Ishikawa (cell line): ENCODE data around the gene IFNL1.

Source experiments
- CEBPB ChIP-seq: IDR thresholded peaks from 2 replicates; pipeline ENCODE4 v1.6.1; 2012
- CREB1 ChIP-seq: IDR thresholded peaks from 2 replicates; pipeline ENCODE4 v1.6.1; 2012; ENCODE audit warnings: low read depth
- EGR1 ChIP-seq: IDR thresholded peaks from 2 replicates; pipeline ENCODE4 v1.6.1; 2012
- EP300 ChIP-seq: IDR thresholded peaks from 2 replicates; pipeline ENCODE4 v1.6.1; 2012; ENCODE audit warnings: borderline replicate concordance
- FOXM1 ChIP-seq: IDR thresholded peaks from 2 replicates; pipeline ENCODE4 v1.6.1; 2012; ENCODE audit warnings: low read depth, borderline replicate concordance
- NFIC ChIP-seq: IDR thresholded peaks from 2 replicates; pipeline ENCODE4 v1.6.1; 2012
- RAD21 ChIP-seq: IDR thresholded peaks from 2 replicates; pipeline ENCODE4 v1.6.1; 2012; ENCODE audit warnings: low read depth
- TAF1 ChIP-seq: IDR thresholded peaks from 2 replicates; pipeline ENCODE4 v1.6.1; 2012; ENCODE audit warnings: low read depth, mild to moderate bottlenecking
- TCF12 ChIP-seq: IDR thresholded peaks from 2 replicates; pipeline ENCODE4 v1.6.1; 2012; ENCODE audit warnings: low read depth
- TEAD4 ChIP-seq: IDR thresholded peaks from 2 replicates; pipeline ENCODE4 v1.6.1; 2012
- USF1 ChIP-seq: IDR thresholded peaks from 2 replicates; pipeline ENCODE4 v1.6.1; 2012
- YY1 ChIP-seq: IDR thresholded peaks from 2 replicates; pipeline ENCODE4 v1.6.1; 2012; ENCODE audit warnings: low read depth
- ZBTB7A ChIP-seq: IDR thresholded peaks from 2 replicates; pipeline ENCODE4 v1.6.1; 2012; ENCODE audit warnings: low read depth
- TF ChIP-seq, protein P1 (sequence below): IDR thresholded peaks from 2 replicates; pipeline ENCODE4 v1.6.1; 2012
- TF ChIP-seq, protein P2 (sequence below): IDR thresholded peaks from 2 replicates; pipeline ENCODE4 v1.6.1; 2012; ENCODE audit warnings: low read depth, mild to moderate bottlenecking

IFNL1 gene

GRCh38 chr19:39341719-39342604, 45.8 kb downstream of the IFNL1 start, which contains the start of gene SAMD4B:
Gene SAMD4B (plus strand): TSS chr19:39342421. CDS start chr19:39356894, 14,473 bp downstream.
- TF ChIP-seq EGR1 (peak; percentile 22; the same call in 1 of the 2 replicates), TEAD4 (0 out of 2 replicates have a peak, but pooled peaks have one; percentile 24), TCF12 (peak; percentile 55; the same call in 1 of the 2 replicates), NFIC (no peak), CREB1 (peak; percentile 50), RAD21 (no peak; the same call in 1 of the 2 replicates), YY1 (0 out of 2 replicates have a peak, but pooled peaks have one; percentile 58), ZBTB7A (no peak), USF1 (peak; percentile 52; the same call in 1 of the 2 replicates), FOXM1 (no peak), TAF1 (peak; percentile 84)
- TF ChIP-seq, protein P1, sequence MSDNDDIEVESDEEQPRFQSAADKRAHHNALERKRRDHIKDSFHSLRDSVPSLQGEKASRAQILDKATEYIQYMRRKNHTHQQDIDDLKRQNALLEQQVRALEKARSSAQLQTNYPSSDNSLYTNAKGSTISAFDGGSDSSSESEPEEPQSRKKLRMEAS: peak; percentile 43; the same call in 1 of the 2 replicates
- TF ChIP-seq, protein P2, sequence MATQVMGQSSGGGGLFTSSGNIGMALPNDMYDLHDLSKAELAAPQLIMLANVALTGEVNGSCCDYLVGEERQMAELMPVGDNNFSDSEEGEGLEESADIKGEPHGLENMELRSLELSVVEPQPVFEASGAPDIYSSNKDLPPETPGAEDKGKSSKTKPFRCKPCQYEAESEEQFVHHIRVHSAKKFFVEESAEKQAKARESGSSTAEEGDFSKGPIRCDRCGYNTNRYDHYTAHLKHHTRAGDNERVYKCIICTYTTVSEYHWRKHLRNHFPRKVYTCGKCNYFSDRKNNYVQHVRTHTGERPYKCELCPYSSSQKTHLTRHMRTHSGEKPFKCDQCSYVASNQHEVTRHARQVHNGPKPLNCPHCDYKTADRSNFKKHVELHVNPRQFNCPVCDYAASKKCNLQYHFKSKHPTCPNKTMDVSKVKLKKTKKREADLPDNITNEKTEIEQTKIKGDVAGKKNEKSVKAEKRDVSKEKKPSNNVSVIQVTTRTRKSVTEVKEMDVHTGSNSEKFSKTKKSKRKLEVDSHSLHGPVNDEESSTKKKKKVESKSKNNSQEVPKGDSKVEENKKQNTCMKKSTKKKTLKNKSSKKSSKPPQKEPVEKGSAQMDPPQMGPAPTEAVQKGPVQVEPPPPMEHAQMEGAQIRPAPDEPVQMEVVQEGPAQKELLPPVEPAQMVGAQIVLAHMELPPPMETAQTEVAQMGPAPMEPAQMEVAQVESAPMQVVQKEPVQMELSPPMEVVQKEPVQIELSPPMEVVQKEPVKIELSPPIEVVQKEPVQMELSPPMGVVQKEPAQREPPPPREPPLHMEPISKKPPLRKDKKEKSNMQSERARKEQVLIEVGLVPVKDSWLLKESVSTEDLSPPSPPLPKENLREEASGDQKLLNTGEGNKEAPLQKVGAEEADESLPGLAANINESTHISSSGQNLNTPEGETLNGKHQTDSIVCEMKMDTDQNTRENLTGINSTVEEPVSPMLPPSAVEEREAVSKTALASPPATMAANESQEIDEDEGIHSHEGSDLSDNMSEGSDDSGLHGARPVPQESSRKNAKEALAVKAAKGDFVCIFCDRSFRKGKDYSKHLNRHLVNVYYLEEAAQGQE: no peak

- TF ChIP-seq EP300 (no peak), RAD21 (no peak), CEBPB (no peak), FOXM1 (no peak), ZBTB7A (peak; percentile 84; the same call in 1 of the 2 replicates)
- TF ChIP-seq, protein P1: no peak
- TF ChIP-seq, protein P2: no peak
Measured at GRCh38 chr19:39342647-39343305, 46.6 kb downstream of the IFNL1 start.

DNA sequence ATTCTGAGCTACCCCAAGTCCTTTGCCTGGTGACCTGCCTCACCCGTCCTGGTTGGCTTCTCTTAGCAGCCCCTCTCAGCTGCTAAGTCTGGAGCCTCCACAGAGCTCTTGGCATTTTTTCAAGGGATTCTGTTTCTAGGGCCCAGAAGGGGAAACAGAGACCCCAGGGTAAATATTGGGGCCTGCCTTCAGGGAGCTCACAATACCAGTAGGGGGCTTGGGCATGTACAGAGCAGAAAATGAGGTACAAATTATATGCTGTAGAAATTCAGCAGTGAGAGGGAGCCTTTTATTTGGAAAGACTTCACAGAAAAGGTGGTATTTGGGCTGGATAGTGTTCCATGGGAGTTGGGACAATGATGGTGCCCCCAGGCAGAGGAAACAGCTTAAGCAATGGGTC, 49.7 kb downstream of the IFNL1 start:
- no peak for TF ChIP-seq EGR1
- no peak for TF ChIP-seq TEAD4
- TF ChIP-seq YY1: no peak
- TF ChIP-seq, protein P1: no peak
- no peak for TF ChIP-seq FOXM1
- TF ChIP-seq USF1: no peak
- no peak for TF ChIP-seq NFIC
- no peak for TF ChIP-seq TCF12
- TF ChIP-seq CREB1: no peak
- TF ChIP-seq EP300: no peak
- TF ChIP-seq CEBPB: no peak
- TF ChIP-seq RAD21: no peak
- TF ChIP-seq TAF1: no peak

DNA sequence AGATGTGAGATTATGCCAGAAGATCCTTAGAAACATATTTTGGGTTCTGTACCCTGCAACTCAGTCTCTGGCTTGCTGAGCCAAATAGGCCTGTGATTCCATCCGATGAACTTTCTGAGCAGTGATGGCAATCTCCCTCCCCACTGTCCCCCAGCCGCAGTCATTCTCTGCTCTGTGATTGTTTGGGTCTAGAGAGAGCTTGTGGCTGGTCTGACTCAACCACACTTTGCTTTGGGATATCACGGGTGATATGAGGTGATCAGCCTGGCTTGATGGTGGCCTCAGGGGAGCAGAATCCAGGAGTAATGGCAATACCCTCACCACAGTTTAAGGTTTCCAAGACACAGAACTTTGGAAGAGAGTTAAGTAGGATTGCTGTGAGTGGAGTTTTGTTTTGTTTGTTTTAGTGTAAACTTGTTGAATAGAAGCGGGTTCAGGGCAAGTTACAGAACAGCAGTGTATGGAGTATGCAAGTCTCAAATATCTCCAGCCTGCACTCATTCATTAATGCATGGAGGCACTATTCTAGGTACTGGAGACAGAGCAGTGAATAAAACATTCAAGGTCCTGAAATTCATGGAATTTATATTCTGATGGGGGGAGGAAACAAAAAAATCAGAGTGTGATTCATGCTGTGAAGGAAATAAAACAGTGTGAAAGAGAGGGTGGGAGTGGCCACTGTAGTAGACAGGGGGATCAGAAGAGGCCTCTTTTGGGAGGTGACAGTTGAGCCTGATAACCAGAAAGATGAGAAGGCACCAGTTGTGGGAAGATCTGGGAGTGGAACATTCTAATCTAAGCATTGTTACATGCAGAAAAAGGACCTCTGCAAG, 51.3 kb downstream of the IFNL1 start:
- TF ChIP-seq CEBPB (no peak), YY1 (no peak)
